ENCODE data around the gene ABCB1.

The ABCB1 gene

DNA sequence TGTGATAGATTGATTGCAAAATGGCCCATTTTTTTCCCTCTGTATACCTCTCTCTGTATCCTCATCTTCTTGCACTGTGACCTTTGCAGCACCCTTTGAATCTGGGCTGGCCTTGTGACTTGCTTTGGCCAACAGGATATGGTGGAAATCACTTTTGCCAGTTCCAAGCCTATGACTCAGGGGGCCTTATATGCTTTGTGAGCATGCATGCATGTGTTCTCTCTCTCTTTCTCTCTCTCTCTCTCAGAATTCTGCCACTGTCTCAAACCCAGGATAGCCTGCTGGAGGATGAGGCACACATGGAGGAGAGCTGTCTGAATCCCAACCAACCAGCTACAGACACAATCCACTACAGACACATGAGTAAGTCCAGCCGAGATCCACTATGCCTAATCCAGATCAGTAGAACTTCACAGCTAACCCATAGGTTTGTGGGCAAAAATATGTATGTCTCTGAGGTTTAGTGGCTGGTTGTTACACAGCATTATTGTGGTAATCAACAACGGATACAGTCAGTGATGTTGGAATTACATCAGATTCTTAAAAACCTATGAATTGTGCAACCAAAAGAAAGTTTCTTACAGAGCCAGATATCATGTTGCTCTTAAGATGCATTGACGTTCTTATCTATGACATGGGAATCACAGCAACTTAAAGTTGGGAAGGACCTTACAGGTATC lies 83.4 kb downstream of the ABCB1 start:
- in situ Hi-C loops (cut with HindIII; ENCODE audit: low sequenced_read_pairs), result no loop called here

DNA sequence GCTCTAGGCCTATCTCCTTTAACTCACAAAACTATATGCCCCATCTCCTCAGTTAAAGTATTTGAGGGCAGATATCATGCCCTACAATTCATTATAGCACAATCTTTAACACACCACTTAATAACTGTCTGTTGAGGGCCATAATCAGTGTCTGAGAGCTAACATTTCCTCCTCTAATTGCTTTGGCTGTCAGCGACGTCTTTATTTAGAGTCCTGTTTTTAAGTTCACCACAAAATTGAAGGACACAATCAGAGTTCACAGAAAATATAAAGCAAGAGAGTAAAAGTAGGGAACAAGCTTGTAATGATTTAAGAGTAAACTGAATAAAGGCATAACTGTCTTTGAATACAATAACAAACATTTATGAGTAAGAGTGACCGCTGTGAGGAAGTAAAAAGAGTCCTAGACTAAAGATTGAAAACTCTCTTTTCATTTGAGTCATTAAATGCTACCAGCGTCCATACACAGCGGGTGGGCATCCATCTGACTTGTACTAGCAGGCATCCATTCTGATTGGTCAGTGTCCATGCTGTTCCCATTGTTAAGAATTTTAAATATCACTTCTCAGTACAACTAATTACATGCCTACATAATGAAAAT lies 86.8 kb downstream of the ABCB1 start:
- in situ Hi-C loops (cut with HindIII; ENCODE audit: low sequenced_read_pairs), result loop anchor here (5.0 kb wide), 1 partner anchor 58 kb away; no protein-coding TSS in a partner anchor

DNA sequence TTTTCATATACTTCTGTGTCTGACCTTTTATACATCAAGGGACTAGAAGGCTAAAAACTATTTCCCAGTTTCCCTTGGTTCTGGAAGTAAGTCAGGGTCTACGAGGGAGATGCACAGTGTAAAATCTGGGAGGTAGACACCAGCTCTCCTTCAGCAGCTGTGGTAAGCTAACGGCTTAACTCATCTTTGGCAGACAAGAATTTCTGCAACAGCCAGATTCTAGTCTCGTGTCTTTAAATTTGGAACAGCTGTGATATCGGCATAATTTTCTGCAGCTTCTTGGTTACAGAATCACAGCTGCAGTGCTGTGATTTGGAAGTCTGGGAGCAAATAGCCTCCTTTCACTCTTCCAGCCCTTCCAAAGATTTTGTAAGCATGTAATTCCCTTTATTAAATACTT lies 87.8 kb downstream of the ABCB1 start:
- in situ Hi-C loops (cut with HindIII; ENCODE audit: low sequenced_read_pairs), result loop anchor here (5.0 kb wide), 1 partner anchor 59 kb away; no protein-coding TSS in a partner anchor

DNA sequence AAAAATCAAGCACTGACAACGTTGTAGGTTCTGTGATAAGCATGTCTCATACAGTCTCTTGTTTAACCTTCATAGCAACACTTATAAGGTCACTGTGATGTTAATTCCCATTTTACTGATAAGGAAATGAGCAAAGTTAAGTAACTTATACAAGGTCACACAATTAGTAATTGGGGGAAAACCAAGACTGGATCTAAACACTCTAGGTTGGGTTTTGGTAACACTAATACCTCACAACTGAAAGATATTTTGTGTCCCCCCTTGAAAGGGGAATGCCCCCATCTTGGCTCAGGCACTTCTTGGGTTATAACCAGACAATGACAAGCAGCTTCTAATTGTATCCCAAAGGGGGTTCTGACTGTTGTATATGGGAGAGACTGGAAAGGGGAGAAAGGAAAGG lies 89.2 kb downstream of the ABCB1 start:
- in situ Hi-C loops (cut with HindIII; ENCODE audit: low sequenced_read_pairs), result loop anchor here (5.0 kb wide), 1 partner anchor 61 kb away; no protein-coding TSS in a partner anchor

DNA sequence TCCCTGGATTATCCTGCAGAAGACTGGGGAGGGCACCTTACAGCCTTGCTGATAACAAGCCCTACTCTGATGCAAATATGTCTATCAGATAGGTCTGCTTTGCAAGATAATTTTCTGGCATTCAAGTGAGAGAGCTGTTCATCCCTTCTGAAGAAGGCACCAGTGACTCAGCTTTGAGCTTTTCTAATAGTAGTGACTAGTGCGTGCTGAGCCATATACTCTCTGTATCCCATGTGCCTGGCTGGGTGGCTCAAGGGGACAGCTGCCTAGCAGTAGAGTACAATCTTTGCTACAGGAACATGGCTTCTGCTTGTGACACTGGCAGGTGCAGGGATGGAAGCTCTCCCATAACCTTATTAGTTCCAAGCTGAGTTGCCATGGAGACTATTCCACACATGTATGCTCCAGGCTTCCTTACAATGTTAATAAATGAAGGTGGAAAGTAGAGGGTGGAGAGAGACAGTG lies 90.2 kb downstream of the ABCB1 start:
- in situ Hi-C loops (cut with HindIII; ENCODE audit: low sequenced_read_pairs), result loop anchor here (5.0 kb wide), 1 partner anchor 62 kb away; no protein-coding TSS in a partner anchor

DNA sequence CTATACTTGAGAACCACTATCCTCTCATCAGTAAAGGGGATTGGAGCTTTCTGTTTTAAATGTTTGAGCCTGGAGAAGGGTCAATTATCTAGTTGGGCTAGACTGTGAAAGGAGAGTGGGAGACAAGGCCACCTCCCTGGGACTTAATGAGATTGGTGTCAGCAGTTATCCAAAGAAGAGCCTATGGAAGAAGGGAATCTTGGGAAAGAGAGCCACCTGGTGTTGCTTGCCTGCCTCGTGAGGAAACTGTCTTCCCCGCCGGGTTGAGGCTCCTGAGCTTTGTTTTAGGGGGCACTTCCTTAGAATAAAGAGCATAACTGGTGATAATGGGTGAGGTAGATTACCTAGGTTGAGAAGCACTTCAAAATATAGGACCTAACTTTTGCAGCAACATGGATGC lies 93.2 kb downstream of the ABCB1 start:
- in situ Hi-C loops (cut with HindIII; ENCODE audit: low sequenced_read_pairs), result no loop called here

DNA sequence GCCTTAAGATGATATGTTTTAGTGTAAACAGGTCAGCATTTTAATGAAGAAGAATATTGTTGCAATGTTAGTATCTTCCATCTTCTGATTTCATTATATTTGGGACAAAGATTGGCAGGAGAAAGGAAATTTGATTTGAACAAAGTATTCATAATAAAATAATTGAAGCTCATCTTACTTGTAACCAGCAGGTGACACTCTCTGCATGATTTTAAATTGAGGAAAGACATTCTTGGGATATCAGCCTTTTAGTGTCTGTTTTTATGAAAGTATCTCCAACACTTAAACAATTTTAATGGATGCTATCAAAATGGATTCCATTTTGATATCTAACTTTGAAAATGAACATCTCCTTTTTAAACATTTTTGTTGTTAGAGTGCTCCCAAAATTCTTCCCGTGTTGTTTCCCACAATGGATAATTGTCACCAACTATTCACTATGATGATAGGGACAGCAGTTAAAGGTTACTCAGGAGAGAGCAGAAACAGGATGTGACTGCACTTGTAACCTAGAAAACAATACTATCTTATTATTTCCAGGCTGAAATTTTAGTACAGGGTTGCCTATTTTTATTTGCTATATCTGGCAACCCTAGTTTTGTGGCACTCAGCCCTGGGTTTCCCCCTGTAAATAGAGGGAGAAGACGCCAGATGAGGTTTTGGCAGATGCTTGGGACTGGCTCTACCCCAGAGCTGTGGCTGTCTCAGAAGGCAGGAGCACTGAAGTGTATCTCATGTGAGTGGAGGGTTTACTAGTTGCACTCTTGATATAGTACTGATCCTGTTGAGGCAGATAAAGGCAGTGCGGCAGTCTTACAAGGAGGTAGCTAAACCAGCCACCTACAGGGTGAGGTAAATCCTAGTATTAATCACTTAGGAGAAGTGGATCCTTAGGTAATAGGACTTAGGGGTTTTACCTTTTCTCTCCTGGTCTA lies 94.2 kb downstream of the ABCB1 start:
- in situ Hi-C loops (cut with HindIII; ENCODE audit: low sequenced_read_pairs), result no loop called here

DNA sequence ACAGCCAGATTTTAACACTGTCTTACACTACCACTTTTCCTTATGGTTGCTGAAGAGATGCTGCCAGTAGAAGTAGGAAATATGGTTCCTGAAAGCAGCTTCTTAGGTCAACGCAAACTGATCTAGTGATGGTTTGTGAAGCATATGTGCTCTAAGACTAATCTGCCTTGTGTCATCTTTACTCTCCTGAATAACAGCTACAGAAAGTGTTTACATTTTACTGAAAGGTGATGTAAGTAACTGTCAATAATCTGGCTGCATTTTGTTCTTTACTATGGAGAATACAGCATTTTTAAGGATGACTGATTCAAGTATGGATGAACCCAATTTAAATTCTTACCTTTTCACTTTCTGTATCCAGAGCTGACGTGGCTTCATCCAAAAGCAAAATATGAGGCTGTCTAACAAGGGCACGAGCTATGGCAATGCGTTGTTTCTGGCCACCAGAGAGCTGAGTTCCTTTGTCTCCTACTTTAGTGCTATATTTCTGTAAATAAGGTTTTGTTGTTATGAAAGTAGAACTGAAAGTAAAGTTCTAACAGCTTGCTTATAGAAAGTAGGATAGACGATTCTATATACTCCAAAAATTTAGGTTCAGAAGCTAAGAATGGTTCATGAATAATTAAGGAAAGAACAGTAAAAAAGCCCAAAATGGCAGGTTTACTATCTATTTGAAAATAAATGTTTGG lies 95.0 kb downstream of the ABCB1 start:
- in situ Hi-C loops (cut with HindIII; ENCODE audit: low sequenced_read_pairs), result no loop called here

DNA sequence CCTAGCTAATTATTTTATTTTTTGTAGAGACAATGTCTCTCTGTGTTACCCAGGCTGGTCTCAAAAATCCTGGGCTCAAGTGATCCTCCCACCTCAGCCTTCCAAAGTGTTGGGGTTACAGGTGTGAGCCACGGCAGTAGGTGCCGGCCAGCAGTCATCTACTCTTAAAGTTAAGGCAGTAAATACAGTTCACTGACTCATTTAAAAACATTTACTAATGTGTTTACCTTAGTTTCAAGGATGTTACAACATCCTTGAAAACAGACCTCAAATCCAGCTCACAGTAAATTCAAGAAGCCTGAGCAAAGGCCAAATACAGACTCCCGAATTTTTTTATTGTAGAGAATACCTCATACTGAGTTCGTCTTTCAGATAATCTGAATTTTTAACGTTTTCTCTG lies 95.6 kb downstream of the ABCB1 start:
- in situ Hi-C loops (cut with HindIII; ENCODE audit: low sequenced_read_pairs), result no loop called here

DNA sequence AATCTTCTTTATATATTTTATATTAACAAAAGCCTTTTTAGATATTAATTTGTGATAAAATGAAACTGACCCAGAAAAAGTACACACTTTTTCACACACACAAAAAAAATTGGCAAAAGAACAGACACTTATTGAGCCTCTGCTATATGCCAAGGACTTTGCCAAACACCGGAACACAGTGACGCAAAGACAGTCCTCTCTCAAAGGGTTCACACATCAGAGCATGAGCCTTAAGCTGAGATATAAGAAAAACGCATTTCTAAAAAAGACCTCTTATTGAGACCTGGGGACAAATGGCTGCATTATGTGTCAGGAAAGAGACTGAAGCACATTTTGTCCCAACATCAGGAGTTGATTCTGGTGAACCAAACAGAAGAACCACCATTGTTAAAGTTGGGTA lies 101.2 kb downstream of the ABCB1 start:
- in situ Hi-C loops (cut with HindIII; ENCODE audit: low sequenced_read_pairs), result no loop called here

DNA sequence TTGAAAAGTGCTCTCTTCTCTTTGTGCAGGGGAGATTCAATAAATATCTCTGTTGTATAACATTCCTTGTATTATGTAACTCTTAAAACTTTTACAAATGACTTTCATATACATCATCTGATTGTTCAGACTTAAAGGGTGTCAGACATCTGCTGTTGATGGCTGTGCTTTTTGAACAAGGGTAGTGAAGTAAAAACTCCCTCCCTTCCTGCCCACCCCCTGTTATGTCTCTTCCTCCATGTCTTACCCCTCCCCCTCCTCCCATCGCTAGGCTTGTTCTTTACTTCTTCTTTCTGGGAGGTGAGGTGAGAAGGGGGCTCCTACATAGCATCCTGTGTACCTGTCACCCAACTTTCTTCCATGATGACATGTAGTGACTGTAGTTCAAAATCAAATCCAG lies 101.8 kb downstream of the ABCB1 start:
- in situ Hi-C loops (cut with HindIII; ENCODE audit: low sequenced_read_pairs), result no loop called here

DNA sequence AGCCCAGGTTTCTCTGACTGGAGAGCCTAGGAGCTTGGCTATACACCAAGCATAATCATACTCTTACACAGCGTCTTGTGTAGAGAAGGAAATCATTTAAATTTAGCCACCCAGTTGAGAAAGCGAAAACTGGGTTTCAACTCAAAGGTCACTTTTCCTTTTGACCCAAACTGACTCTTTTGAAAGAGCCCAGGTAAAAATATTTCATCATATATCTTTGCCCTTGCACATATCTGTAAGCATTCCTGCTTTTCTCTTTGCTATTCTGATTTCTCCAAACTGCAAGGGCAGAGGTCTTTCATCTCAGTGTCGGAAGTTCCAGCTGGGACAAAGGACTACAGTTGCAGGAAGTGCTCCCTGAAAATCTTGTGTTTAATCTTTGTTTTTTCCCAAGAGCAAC lies 103.2 kb downstream of the ABCB1 start:
- in situ Hi-C loops (cut with HindIII; ENCODE audit: low sequenced_read_pairs), result no loop called here

DNA sequence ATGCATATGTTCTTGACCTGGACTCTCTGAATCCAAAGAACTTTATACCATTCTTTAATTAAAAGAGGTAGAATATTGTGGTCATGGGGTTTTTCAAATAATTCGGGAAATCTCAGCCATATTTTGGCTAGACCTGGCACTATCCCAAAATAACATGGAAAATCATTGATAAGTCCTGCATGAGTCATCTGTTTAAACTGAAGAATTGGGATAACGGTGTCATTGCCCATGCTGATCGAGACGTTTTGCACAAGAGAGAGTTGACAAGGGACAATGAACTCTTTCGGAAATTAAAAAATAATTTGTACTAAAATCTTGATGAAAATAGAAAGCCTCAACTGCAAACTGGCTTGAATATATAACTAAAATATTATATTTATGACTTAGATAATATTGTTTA lies 105.3 kb downstream of the ABCB1 start:
- in situ Hi-C loops (cut with HindIII; ENCODE audit: low sequenced_read_pairs), result no loop called here

DNA sequence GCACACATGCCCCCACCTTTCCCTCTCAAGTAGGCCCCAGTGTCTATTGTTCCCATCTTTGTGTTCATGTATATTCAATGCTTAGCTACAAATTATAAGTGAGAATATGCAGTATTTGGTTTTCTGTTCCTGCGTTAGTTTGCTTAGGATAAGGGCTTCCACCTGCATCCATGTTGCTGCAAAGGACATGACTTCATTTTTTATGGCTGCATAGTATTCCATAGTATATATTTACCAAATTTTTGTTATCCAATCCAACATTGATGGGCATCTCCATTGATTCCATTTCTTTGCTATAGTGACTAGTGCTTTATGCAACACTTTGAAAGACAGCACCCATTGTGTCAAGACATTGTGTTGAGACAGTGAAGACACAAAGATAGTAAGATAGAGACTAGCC lies 106.2 kb downstream of the ABCB1 start:
- in situ Hi-C loops (cut with HindIII; ENCODE audit: low sequenced_read_pairs), result no loop called here

DNA sequence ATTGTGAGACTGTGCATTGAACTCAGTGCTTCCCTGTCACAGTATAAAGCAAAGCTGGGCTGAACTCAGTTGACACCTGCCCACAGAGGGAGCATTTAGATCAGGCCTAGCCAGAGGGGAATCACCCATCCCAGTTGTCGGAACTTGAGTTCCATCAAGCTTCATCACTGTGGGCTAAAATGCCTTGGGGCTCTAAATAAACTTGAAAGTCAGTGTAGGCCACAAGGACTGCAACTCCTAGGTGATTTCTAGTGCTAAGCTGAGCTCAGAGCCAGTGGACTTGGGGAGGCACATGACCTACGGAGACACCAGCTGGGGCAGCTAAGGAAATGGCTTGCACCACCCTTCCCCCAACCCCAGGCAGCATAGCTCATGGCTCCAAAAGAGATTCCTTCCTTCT lies 117.6 kb downstream of the ABCB1 start:
- in situ Hi-C loops (cut with HindIII; ENCODE audit: low sequenced_read_pairs), result no loop called here

DNA sequence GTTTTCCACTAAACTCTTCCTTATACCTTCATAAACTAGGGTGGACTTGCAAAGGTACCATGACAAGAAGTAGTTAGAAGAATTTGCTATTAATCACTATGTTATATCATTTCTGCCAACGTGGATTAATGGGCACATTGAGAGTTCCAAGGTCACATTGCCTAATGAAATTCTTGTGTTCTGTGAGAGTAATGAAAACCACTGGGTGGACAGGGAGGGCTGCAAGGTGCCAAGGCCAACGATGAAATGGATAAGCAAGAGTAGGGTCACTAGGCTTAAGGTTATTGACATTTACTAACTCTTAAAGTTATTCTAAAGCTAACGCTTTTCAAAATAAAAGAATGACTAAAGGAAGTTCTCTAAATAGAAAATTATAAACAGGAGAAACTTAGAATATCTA lies 118.6 kb downstream of the ABCB1 start:
- in situ Hi-C loops (cut with HindIII; ENCODE audit: low sequenced_read_pairs), result no loop called here

DNA sequence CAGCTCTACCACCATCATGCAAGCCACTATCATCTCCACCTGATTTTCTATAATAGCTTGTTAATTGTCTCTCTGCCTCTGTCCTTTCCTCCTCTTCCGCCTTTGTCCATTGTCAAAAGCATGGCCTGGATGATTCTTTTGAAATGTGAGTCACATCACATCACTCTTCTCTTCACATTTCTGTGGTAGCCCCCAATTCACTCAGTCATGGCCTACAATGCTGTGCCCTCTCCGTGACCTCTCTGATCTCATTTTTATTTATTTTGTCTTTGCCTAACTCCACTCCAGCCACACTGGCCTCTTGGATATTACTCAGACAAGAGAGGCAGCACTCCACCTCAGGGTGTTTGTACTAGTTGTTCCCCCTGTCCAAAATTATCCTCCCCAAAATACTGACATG lies 120.3 kb downstream of the ABCB1 start:
- in situ Hi-C loops (cut with HindIII; ENCODE audit: low sequenced_read_pairs), result no loop called here

DNA sequence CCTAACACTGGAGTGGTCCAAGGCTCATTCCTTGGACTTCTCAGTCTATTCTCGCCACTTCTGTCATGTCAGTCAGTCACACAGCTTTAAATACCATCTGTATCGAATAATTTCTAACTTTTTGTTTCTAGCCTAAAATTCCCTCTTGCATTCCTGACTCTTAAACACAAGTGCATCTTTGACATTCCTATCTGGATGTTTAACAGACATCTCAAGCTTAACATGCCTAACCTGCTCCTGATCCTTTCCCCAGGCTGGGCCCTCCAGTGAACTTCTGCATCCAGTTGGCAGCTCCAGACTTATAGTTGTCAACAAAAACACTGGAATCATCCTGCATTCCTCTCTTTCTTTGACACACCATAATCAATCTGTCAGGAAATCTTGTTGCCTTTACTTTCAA lies 120.7 kb downstream of the ABCB1 start:
- in situ Hi-C loops (cut with HindIII; ENCODE audit: low sequenced_read_pairs), result no loop called here

DNA sequence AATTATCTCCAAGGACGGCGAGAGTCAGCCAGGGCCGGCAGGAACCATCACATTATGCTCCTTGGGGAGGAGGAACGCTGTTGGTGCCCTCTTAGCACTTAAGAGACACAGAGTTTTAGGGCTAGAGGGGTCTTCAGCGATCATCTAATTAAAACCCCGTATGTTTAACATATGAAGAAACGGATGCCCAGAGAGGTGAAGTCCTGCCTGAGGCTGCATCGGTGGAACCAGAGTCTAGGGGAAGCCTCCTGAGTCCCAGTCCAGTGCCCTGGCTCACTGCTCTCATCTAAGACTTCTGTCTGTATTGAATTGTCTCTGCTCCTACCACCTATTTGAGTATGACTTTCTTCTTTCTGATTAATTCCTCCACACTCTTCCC lies 124.5 kb downstream of the ABCB1 start:
- in situ Hi-C loops (cut with HindIII; ENCODE audit: low sequenced_read_pairs), result no loop called here

DNA sequence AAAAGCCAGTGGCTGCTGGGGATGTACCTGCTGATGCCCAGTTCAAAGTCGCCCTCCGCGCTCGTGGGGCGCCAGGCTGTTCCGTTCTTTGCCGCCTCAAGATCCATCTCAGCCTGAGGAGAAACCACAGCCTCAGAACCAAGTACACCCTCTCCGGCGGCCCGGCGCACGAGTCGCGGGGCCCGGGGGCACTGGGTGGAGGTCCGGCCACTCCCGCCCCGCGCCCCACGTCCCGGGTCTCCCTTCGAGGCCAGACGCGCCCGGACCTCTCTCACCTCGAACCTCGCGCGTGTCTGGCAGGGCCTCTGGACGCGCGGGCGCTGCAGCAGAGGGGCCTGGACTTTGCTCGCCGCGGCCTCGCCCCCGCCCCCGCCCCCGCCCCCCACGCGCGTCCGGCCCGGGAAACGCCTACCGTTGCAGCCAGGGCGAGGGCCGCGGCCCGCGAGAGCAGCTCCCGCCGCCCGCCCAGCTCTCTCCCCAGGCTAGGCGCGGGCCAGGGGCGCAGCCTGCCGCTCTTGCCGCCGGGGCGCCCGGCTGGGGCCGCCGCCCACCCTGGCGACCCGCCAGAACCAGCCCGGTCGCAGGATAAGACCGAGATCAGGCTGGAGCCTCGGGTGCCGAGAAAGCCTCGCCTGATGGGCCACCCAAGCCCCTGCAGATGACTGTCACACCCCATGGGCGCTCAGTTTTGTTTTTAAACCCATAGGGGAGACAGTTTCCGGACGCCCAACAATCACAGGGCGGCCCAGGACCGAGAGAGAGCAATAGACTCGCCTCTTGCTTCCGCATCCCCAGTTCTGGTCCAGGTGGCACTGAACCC lies 125.1 kb downstream of the ABCB1 start, which contains the start of gene ABCB4:
Gene ABCB4 (minus strand): TSS at position 322 of the 820 bp plus-strand sequence. CDS start 215 bp downstream, at position 107.
- in situ Hi-C loops (cut with HindIII; ENCODE audit: low sequenced_read_pairs), result no loop called here

All from endothelial cell of hepatic sinusoid (primary cell).